Measurements from ENCODE around the gene MTHFD2L. TPM values are rescaled to one million over a fixed set of nuclear protein-coding genes. Genes with fewer than 3 reads are reported as not detected.

Gene MTHFD2L
- total RNA-seq = 10 to 100 TPM in 1 of 2 donors, 1 to 10 TPM in 1; 9.6 to 10.8 TPM
- long read RNA-seq, donor 1, transcript MTHFD2L-208 (2 exons, 2,363 nt) = major isoform, 6 of 9 reads
- long read RNA-seq, donor 1, partial matches to known transcripts = 0 of 9 reads
- long read RNA-seq, donor 1, other reads (novel, unspliced or antisense) = 3 of 9 reads
- long read RNA-seq, donor 2, partial matches to known transcripts = 0 of 8 reads
- long read RNA-seq, donor 2, other reads (novel, unspliced or antisense) = 2 of 8 reads

DNA sequence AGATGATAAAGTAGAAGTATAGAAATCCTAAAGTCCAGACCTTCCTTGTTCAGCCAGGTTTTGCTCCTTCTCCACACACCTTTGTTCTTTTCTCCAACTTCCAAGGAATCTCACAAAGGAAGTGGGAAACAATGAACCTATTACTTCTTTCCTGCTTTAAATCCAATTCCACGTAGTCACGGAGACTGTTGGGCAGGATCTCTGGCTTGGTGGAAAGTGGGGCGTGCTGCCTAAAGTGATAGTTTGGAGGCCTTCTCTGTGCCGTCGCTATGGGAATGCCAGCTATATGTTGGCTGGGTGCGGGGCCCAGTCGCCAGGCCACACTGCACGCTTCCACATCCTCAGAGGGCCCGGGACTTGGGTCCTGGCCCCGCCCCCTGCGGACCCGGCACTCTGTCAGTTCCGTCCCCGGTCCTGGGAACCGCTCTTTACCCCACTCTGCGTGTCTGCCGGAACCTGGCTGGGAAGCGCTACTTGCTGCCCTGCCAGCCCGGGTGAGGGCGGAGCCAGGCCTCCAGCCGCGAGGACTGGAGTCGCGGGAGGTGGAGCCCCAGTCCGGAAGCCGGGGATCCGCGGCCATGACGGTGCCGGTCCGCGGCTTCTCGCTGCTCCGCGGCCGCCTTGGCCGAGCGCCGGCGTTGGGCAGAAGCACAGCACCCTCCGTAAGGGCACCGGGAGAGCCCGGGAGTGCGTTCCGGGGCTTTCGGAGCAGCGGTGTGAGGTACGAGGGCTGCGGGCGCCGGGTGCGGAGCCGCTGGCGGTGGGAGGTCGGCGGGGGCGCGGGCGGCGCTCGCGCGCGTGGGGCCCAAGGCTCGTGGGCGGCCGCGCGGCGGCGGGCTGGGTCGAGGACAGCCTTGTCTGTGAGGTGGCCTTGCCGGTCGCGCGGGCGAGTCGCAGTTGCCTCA, at the start of gene MTHFD2L:
Gene MTHFD2L (plus strand): TSS at position 558 of the 905 bp plus-strand sequence. CDS start 21 bp downstream, at position 579.
- DNase-seq (ENCODE audit: low spot score) = peak; percentile 98
- intact Hi-C loops (cut with DNase I) = no loop called here

GRCh38 chr4:74108457-74109115, 49.3 kb upstream of the MTHFD2L start:
- intact Hi-C loops (cut with DNase I) = no loop called here
- no peak for DNase-seq (ENCODE audit: low spot score)

DNA sequence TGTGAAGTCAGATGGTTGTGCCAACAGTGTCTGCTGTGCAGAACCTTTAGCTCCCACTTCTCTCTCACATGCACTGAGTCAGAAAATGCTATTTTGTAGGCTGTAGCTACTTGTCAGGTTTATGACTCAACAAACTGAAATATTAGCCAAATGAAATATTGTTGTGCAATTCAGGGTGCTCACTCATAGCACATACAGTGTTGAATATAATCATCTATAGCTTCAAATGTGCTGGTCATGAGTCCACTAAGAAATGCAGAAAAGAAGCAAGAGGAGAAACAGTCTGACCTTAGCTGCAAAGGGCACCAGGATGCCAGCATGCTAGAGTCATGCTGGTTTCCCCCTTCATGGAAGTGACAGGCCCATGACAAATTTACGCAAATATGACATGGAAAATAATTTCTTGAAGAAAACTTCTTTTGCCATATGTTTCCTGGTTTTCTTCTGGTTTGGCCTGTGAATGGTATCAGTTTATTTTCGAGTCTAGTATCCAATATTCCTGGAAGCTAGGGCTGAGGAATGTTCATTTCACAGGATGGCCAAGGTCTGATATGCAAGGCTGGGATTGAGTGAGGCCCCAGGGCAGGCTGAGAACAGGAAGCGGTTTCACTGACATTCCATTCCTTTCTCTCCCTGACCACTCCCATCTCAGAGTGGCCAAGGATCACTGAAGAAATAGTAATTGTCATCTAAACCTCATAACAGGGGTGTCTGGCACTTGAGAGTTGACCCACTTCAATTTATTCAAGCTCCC, 48.6 kb upstream of the MTHFD2L start:
- intact Hi-C loops (cut with DNase I) = no loop called here
- no peak for DNase-seq (ENCODE audit: low spot score)

- DNase-seq (ENCODE audit: low spot score) = no peak
- intact Hi-C loops (cut with DNase I) = no loop called here
These were observed 47.9 kb upstream of the MTHFD2L start for GRCh38 chr4:74109870-74110605.

DNA sequence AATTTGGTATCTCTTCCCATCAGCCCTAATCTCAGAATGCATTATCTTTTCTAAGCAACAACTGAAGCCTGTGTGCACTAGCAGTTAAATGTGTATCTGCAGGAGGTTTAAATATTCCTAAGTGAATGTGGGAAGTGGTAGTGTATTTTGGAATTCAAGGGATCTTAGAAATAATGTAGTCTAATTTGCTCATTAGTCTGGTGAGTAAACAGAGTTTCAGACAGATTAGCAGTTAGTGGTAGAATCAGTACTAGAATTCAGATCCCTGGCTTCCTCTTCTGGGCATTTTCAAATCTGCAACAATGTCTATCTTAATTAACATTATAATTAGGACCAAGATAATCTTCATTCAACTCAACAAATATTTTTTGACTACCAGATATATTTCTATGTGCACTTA, 47.2 kb upstream of the MTHFD2L start:
- intact Hi-C loops (cut with DNase I) = no loop called here
- DNase-seq (ENCODE audit: low spot score) = no peak

- no peak for DNase-seq (ENCODE audit: low spot score)
- intact Hi-C loops (cut with DNase I) = no loop called here
These were observed 46.5 kb upstream of the MTHFD2L start for GRCh38 chr4:74111306-74111975.

GRCh38 chr4:74111990-74112389, 45.9 kb upstream of the MTHFD2L start:
- intact Hi-C loops (cut with DNase I) = no loop called here
- DNase-seq (ENCODE audit: low spot score) = no peak

GRCh38 chr4:74112399-74113105, 45.4 kb upstream of the MTHFD2L start:
- intact Hi-C loops (cut with DNase I) = no loop called here
- DNase-seq (ENCODE audit: low spot score) = no peak

- DNase-seq (ENCODE audit: low spot score) = no peak
- intact Hi-C loops (cut with DNase I) = no loop called here
These were observed 43.7 kb upstream of the MTHFD2L start for GRCh38 chr4:74114234-74114633.

GRCh38 chr4:74117024-74117534, 40.8 kb upstream of the MTHFD2L start:
- DNase-seq (ENCODE audit: low spot score) = peak; percentile 77
- intact Hi-C loops (cut with DNase I) = no loop called here

DNA sequence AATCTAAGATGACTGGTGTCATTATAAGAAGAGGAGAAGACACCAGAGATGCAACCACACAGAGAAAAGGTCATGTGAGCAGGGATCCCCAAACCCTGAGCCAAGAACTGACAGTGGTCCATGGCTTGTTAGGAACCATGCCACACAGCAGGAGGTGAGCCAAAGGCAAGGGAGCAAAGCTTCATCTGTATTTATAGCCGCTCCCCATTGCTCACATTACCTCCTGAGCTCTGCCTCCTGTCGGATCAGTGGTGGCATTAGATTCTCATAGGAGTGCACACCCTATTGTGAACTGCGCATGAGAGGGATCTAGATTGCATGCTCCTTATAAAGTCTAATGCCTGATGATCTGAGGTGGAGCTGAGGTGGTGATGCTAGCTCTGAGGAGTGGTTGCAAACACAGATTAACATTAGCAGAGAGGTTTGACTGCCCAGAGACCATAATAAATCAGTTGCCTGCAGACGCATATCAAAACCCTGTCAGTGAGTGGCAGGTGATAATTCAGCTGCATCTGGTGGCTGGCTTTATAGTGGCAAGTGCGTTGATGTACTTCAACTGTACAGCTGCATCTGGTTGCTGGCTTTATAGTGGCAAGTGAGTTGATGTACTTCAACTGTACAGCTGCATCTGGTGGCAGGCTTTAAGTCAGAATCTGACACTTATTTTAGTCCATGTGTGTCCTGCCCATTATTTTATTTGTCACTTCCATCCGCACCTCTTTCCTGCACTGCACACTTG, 39.1 kb upstream of the MTHFD2L start:
- intact Hi-C loops (cut with DNase I) = no loop called here
- no peak for DNase-seq (ENCODE audit: low spot score)

- intact Hi-C loops (cut with DNase I) = no loop called here
- no peak for DNase-seq (ENCODE audit: low spot score)
These were observed 37.8 kb upstream of the MTHFD2L start for GRCh38 chr4:74120086-74120485.

- no peak for DNase-seq (ENCODE audit: low spot score)
- intact Hi-C loops (cut with DNase I) = no loop called here
These were observed 36.0 kb upstream of the MTHFD2L start for GRCh38 chr4:74121643-74122579.

DNA sequence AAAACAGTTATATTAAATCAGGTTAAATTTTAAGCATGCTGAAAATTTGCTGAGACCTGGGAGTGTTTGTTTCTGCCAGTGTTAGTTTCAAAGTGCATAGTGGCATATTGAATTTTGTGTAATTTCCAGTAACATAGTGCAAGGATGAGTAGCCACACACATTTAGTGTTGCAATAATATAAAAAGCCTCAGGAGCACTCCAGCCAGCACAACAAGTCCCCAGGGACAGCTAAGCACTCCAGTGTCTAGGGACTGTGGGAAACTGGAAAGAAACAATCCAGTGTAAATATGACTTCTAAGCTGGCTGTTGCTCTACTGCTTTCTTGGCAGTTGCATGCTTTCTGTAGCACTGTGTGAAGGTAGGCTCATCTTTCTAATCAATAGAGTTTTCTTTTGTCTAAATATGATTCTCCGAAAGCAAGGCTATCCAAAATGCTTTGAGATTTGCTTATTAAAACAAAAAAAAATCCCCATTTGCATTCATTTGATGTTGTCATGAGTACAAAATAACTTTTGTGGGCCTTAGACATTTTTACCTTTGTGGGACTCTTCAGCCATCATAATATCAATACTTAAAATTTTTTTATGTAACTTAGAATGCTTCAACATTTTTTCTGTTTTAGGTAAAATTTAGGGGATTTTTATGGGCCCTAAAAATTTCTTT, 34.7 kb upstream of the MTHFD2L start:
- no peak for DNase-seq (ENCODE audit: low spot score)
- intact Hi-C loops (cut with DNase I) = no loop called here

GRCh38 chr4:74125029-74125428, 32.9 kb upstream of the MTHFD2L start:
- intact Hi-C loops (cut with DNase I) = no loop called here
- no peak for DNase-seq (ENCODE audit: low spot score)
